NCI-H1694 treated with DMSO at 0.1 percent for 48 hours (cell line): ENCODE measurements around the gene ZNF892.
A peak's percentile ranks its signal among the peaks of the same experiment; 100 is the strongest.
"Not testable (repeated sequence)": the region's sequence is repeated elsewhere in the genome, so short reads cannot be mapped to it uniquely, and the experiment has no call there.

ENCODE experiments used
- DNase-seq: peaks from one replicate; lab custom pipeline; 2025; lab: John Stamatoyannopoulos, UW

The ZNF892 gene

DNA sequence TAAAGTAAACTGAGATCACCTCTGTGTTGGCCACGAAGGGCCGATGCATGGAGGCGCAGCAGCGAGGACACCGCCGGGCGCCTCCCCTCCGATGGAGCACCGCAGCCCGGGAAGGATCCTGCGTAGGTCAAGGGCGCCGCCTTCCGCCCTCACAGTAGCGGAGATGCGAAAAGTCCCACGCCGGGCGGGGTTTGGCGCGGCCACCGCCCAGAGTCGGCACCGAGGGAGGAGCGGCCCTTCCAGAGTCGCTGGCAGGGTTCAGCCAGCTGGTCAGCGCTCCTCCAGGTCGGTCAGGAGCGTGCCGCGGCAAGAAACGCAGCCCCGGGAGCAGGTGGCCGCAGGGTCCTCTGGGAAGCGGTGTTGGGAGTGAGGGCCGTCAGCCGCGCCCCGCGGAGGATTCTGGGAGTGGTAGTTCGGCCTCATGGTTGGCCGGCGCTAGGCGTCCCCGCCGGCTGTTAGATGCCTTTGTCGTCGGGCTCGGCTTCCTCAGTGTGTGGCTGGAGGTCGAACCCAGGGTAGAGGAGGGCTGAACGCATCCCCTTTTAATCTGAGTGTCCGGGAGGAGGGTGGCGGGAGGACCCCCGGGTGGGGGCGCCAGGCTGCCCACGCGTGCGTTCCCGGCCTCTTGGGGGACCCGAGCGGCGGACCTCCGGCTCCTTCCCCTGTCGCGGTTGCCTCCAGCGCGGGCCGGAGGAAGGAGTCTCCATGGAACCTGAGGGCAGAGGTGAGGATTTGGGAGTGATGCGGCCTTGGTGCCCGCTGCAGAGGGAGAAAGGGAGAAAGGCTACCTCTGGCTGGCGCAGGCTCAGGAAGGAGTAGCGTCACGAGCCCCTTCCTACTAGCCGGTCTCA, at the start of gene ZNF892:
TSS of gene ZNF892 (plus strand) at position 411 of the 851 bp plus-strand sequence. CDS start at position 706, 295 bp downstream.
- DNase-seq, result peak; percentile 76

- DNase-seq, result no peak
Measured at GRCh38 chr2:95158441-95158840, 48.9 kb upstream of the ZNF892 start.

- DNase-seq, result no peak
Measured at GRCh38 chr2:95158891-95159619, 48.3 kb upstream of the ZNF892 start.

DNA sequence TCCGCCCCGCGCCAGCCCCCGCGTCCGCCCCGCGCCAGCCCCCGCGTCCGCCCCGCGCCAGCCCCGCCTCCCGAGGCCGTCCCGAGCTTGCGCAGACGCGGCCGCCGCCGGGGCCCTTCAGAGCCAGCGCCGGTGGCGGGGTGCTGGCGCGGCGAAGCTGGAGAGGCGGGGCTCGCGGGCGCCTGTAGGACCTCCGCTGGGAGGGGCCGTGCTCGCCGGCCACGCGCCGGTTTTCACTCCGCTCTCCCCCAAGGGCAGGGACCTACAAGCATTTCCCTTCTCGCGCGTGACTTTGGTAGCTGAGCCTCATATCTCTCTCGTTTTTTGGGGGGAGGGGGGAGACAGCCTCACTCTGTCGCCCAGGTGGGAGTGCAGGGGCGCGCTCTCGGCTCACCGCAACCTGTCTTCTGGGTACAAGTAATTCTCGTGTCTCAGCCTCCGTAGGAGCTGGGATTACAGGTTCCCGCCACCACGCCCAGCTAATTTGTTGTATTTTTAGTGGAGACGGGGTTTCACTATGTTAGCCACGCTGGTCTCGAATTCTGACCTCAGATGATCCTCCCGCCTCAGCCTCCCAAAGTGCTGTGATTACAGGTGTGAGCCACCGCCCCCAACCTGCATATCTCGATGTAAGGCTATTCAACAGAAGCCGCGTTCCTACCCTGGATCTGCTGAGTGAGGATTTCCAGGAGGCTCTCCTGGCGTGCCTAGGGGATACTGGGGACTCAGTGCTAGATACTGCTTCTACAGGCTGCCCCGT, 47.5 kb upstream of the ZNF892 start, which contains the start of gene ZNF514:
TSS of gene ZNF514 (minus strand) at position 159 of the 760 bp plus-strand sequence. CDS start 6,595 bp downstream, outside the sequence.
- DNase-seq, result peak; percentile 18

DNA sequence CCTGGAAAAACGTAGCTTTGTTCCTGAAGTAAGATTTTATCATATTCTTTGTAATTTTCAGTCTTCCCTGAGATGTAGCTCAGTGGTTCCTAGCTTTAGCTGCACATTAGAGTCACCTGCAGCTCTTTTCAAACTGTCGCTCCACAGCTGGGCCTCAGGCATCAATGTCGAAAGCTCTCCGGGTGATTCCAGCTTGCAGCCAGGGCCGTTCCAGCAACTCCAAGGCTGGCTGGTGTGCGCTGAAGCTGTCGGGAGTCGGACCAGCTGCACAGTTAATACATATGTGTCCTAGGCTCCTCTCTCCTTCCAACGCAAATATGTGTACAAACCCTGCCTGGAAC, 42.3 kb upstream of the ZNF892 start:
- no peak for DNase-seq

- peak; percentile 97 for DNase-seq
Measured at GRCh38 chr2:95165371-95166064, 41.8 kb upstream of the ZNF892 start, which contains the start of gene ZNF2. Gene ZNF2, plus strand, starts transcription at chr2:95165809. Its CDS starts 10,418 bp downstream, at chr2:95176227.

- no peak for DNase-seq
Measured at GRCh38 chr2:95166065-95166763, 41.1 kb upstream of the ZNF892 start.

- no peak for DNase-seq
Measured at GRCh38 chr2:95171902-95172301, 35.4 kb upstream of the ZNF892 start.

- no peak for DNase-seq
Measured at GRCh38 chr2:95174031-95174542, 33.2 kb upstream of the ZNF892 start.

GRCh38 chr2:95179451-95179850, 27.9 kb upstream of the ZNF892 start:
- no peak for DNase-seq

GRCh38 chr2:95181774-95182173, 25.5 kb upstream of the ZNF892 start:
- DNase-seq, result no peak

DNA sequence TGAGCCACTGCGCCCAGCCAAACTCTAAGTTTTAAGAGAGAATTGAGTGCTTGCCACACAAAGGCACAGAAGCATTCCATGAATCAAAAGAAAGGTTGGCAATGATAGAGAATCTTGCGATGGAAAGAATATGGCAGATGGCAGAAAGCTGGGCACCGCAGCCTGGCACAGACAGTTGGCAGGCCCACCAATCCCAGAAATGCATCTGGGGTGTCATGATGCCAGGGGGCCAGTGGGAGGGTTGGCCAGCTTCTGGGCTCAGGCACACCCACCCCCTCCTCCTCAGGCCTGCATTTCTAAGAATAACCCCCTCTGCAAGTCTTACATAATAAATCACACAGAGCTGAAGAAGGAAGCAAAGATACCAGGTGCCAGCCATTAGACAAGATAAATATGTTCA, 22.1 kb upstream of the ZNF892 start:
- DNase-seq, result no peak

GRCh38 chr2:95185973-95186372, 21.3 kb upstream of the ZNF892 start:
- DNase-seq, result no peak

DNA sequence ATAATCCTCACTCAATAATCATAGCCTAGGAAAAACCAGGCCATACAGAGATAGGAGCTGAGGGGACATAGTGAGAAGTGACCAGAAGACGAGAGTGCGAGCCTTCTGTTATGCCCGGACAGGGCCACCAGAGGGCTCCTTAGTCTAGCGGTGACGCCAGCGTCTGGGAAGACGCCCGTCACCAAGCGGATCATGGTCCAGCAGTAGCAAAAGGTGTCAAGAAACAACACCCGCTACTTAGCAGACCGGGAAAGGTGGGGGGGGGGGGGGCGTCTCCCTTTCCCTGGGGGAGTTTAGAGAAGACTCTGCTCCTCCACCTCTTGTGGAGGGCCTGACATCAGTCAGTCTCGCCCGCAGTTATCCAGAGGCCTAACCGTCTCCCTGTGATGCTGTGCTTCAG, 14.4 kb upstream of the ZNF892 start:
- not testable (repeated sequence) for DNase-seq

GRCh38 chr2:95203911-95204310, 3.4 kb upstream of the ZNF892 start:
- DNase-seq, result no peak

GRCh38 chr2:95204396-95204795, 2.9 kb upstream of the ZNF892 start:
- DNase-seq, result no peak

- no peak for DNase-seq
Measured at GRCh38 chr2:95206096-95206495, 1.2 kb upstream of the ZNF892 start.

GRCh38 chr2:95208106-95208505, 785 bp downstream of the ZNF892 start:
- peak; percentile 4 for DNase-seq

- no peak for DNase-seq
Measured at GRCh38 chr2:95215018-95215612, 7.8 kb downstream of the ZNF892 start.

- no peak for DNase-seq
Measured at GRCh38 chr2:95220449-95220848, 13.1 kb downstream of the ZNF892 start.
